ENCODE data around the gene SLC6A19.

- TF ChIP-seq EZH2 (IDR thresholded peaks at IDR 0.05; ENCODE audit: borderline replicate concordance, control insufficient read depth, low read depth, low read length) (no peak), CTCF (IDR thresholded peaks at IDR 0.05 in 2 of 3, conservative IDR thresholded peaks at IDR 0.05 in 1 of 3; ENCODE audit: control insufficient read depth in 2 of 3, extremely low read depth in 1 of 3, insufficient read depth in 1 of 3, low read depth in 3 of 3, low read length in 3 of 3) (no peak), RAD21 (IDR thresholded peaks at IDR 0.05; ENCODE audit: insufficient read depth, low read depth, low read length) (no peak), RAD51 (IDR thresholded peaks at IDR 0.05) (no peak)
Observed at GRCh38 chr5:1172670-1173404, 28.6 kb upstream of the SLC6A19 start.

Data from GM12878 (cell line).